OCI-LY7 (cell line): ENCODE data around the gene CTNNA2. TPM values are rescaled to one million over a fixed set of nuclear protein-coding genes. Genes with fewer than 3 reads are reported as not detected.

Experiments
- BruUV-seq: library from RNA; stranded (reverse); fragments of 400-500 nt; replicated peaks from 2 replicates; lab custom pipeline; 2021; lab: Mats Ljungman, UMichigan
- CTCF ChIA-PET: fragments of 300-600 bp; sonication (Branson Sonifier 250); formaldehyde crosslinking; loops from one replicate; lab custom pipeline; 2022; ENCODE audit warnings: antibody characterized with exemption; ENCODE audit not compliant: unreplicated experiment; lab: Charles Lee
- POLR2A ChIA-PET: fragments of 300-600 bp; sonication (Branson Sonifier 250); formaldehyde crosslinking; loops from one replicate; lab custom pipeline; 2022; ENCODE audit warnings: antibody characterized with exemption; lab: Charles Lee
- DNase-seq: peaks from one replicate; pipeline ENCODE4 v3.0.0-alpha.2; 2015; ENCODE audit warnings: low spot score
- H2AFZ ChIP-seq: fragments of 200-600 bp; sonication (generic), shearing (Covaris generic); 2 replicates; pipeline ENCODE4 v1.6.1; 2014; ENCODE audit warnings: mild to moderate bottlenecking, antibody characterized with exemption, low read length, moderate library complexity
- H3K27ac ChIP-seq: fragments of 200-600 bp; sonication (generic); 2 replicates; pipeline ENCODE4 v1.5.1; 2014; ENCODE audit warnings: mixed run types, low read depth, mild to moderate bottlenecking, moderate library complexity, low read length, inconsistent platforms; ENCODE audit not compliant: poor library complexity, severe bottlenecking
- H3K36me3 ChIP-seq: fragments of 200-600 bp; sonication (generic); 2 replicates; pipeline ENCODE4 v1.6.1; 2014; ENCODE audit warnings: mild to moderate bottlenecking, antibody characterized with exemption, low read length, moderate library complexity, mixed read lengths; ENCODE audit not compliant: insufficient read depth
- H3K4me1 ChIP-seq: fragments of 200-600 bp; sonication (generic); 2 replicates; pipeline ENCODE4 v1.5.1; 2014; ENCODE audit warnings: mild to moderate bottlenecking, low read length; ENCODE audit not compliant: insufficient read depth, poor library complexity, severe bottlenecking
- H3K4me2 ChIP-seq: fragments of 200-600 bp; sonication (generic); 2 replicates; pipeline ENCODE4 v1.6.1; 2014; ENCODE audit warnings: mild to moderate bottlenecking, low read length
- H3K4me3 ChIP-seq: fragments of 200-600 bp; sonication (generic); 2 replicates; pipeline ENCODE4 v1.5.1; 2014; ENCODE audit warnings: mild to moderate bottlenecking, low read depth, low read length; ENCODE audit not compliant: poor library complexity, severe bottlenecking
- H3K79me2 ChIP-seq: fragments of 200-600 bp; sonication (generic); 2 replicates; pipeline ENCODE4 v1.6.1; 2016; ENCODE audit warnings: low read depth, mild to moderate bottlenecking, low read length, moderate library complexity, mixed read lengths; ENCODE audit not compliant: insufficient read depth
- H3K9me2 ChIP-seq: fragments of 200-600 bp; sonication (generic); 2 replicates; pipeline ENCODE4 v1.6.1; 2016; ENCODE audit warnings: mild to moderate bottlenecking, low read length, mixed read lengths; ENCODE audit not compliant: insufficient read depth
- H3K9me3 ChIP-seq: fragments of 200-600 bp; sonication (generic); 2 replicates; pipeline ENCODE4 v1.6.1; 2014; ENCODE audit warnings: mild to moderate bottlenecking, mixed run types, low read length, mixed read lengths
- H4K20me1 ChIP-seq: fragments of 200-600 bp; sonication (generic); 2 replicates; pipeline ENCODE4 v1.6.1; 2014; ENCODE audit warnings: mild to moderate bottlenecking, antibody characterized with exemption, low read length, moderate library complexity, mixed read lengths; ENCODE audit not compliant: insufficient read depth
- EZH2phosphoT487 ChIP-seq: fragments of 200-600 bp; sonication (generic); IDR thresholded peaks from 2 replicates; pipeline ENCODE4 v1.6.1; 2018; ENCODE audit warnings: low read depth, borderline replicate concordance, mild to moderate bottlenecking, mixed run types, antibody characterized with exemption, low read length, moderate library complexity, mixed read lengths
- intact Hi-C: fragments of 100-400 bp; cut with micrococcal nuclease; formaldehyde crosslinking; loops from one replicate; pipeline ENCODE4 v1.10.0; 2022; ENCODE audit not compliant: unreplicated experiment
- total RNA-seq, 2 experiments: library from RNA; depleted of rRNA in 1 of 2; stranded (reverse); fragments of >200 nt in 1 of 2; shearing (Covaris generic) in 1 of 2; gene quantifications; 2 replicates each; pipeline ENCODE4 v1.2.3, GENCODE V29; 2014 to 2022
- TF ChIP-seq, protein P1 (sequence below): fragments of 200-600 bp; sonication (generic); conservative IDR thresholded peaks from 2 replicates; pipeline ENCODE4 v1.5.1; 2014; ENCODE audit warnings: mild to moderate bottlenecking, antibody characterized with exemption, low read length, moderate library complexity, mixed read lengths

The CTNNA2 gene
- total RNA-seq, 2 experiments from 2014 or later: 0.19 to 2.7 TPM

DNA sequence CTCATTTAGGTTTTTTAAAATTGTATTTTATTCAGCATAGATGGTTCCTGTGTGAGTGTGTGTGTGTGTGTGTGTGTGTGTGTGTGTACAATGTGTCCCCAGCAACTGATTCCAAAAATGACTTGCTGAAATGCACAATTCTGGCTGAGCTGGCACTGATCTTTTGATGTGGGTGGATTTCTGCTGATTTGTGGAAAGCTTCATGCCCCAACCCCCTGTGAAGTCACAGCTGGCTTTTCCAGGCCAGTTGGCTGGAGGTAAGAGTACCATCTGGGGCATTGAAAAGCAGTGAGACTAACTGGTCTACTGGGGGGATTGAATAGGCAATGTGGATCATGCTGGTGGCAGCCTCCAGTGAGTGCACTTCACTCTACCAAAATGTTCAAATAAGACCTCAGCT, 604.5 kb downstream of the CTNNA2 start:
- CTCF ChIA-PET: no interaction called here
- no peak for TF ChIP-seq EZH2phosphoT487
- TF ChIP-seq, protein P1, sequence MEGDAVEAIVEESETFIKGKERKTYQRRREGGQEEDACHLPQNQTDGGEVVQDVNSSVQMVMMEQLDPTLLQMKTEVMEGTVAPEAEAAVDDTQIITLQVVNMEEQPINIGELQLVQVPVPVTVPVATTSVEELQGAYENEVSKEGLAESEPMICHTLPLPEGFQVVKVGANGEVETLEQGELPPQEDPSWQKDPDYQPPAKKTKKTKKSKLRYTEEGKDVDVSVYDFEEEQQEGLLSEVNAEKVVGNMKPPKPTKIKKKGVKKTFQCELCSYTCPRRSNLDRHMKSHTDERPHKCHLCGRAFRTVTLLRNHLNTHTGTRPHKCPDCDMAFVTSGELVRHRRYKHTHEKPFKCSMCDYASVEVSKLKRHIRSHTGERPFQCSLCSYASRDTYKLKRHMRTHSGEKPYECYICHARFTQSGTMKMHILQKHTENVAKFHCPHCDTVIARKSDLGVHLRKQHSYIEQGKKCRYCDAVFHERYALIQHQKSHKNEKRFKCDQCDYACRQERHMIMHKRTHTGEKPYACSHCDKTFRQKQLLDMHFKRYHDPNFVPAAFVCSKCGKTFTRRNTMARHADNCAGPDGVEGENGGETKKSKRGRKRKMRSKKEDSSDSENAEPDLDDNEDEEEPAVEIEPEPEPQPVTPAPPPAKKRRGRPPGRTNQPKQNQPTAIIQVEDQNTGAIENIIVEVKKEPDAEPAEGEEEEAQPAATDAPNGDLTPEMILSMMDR: no peak
- no peaks in the 10 kb centered on the region for H3K4me1 ChIP-seq
- DNase-seq: no peak
- no peaks in the 10 kb centered on the region for H3K36me3 ChIP-seq
- H2AFZ ChIP-seq: no peak overlapping the region
- no peak overlapping the region for H3K4me3 ChIP-seq
- no peaks in the 10 kb centered on the region for H3K9me3 ChIP-seq
- no peak overlapping the region for H3K4me2 ChIP-seq
- H3K79me2 ChIP-seq: no peaks in the 10 kb centered on the region
- no peaks in the 10 kb centered on the region for H3K9me2 ChIP-seq
- intact Hi-C loops: no loop called here
- no peak overlapping the region for H3K27ac ChIP-seq
- POLR2A ChIA-PET: interaction anchor here (0.7 kb wide), 1 partner anchor 27 kb away, joined by 4 read pairs; no protein-coding TSS in a partner anchor
- BruUV-seq: no TSS peak
- H4K20me1 ChIP-seq: no peaks in the 10 kb centered on the region

DNA sequence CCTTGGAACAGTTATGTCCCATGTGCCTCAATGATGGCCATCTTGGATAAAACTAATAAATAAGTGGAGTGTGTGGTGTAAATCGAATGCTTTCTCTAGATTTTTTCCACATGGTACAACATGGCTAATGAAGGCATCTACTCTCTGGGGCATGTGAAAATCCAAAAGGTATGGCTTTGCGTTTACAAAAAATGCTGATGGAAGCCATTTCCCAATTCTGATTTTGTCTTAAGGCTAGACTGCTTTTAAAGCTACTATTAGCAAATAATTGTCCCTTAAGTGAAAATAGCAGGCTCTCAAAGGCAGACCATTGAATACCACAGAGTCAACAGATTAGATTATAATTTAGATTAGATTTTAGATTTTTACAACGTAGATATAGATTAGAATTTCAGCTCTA, 608.0 kb downstream of the CTNNA2 start:
- no peak overlapping the region for H3K27ac ChIP-seq
- H3K9me3 ChIP-seq: no peaks in the 10 kb centered on the region
- CTCF ChIA-PET: no interaction called here
- H3K9me2 ChIP-seq: no peaks in the 10 kb centered on the region
- no peaks in the 10 kb centered on the region for H3K79me2 ChIP-seq
- TF ChIP-seq EZH2phosphoT487: no peak
- TF ChIP-seq, protein P1: no peak
- no peak overlapping the region for H3K4me3 ChIP-seq
- BruUV-seq: no TSS peak
- H2AFZ ChIP-seq: no peak overlapping the region
- H4K20me1 ChIP-seq: no peaks in the 10 kb centered on the region
- DNase-seq: no peak
- no peaks in the 10 kb centered on the region for H3K36me3 ChIP-seq
- no peak overlapping the region for H3K4me2 ChIP-seq
- H3K4me1 ChIP-seq: no peaks in the 10 kb centered on the region
- POLR2A ChIA-PET: no interaction called here
- intact Hi-C loops: no loop called here

- Histone ChIP-seq H3K36me3 (no peaks in the 10 kb centered on the region), H3K9me3 (no peaks in the 10 kb centered on the region), H3K4me2 (no peak overlapping the region), H4K20me1 (no peaks in the 10 kb centered on the region), H3K4me1 (no peaks in the 10 kb centered on the region), H3K9me2 (no peaks in the 10 kb centered on the region), H3K4me3 (no peak overlapping the region), H2AFZ (no peak overlapping the region), H3K27ac (no peak overlapping the region), H3K79me2 (no peaks in the 10 kb centered on the region)
- intact Hi-C loops: no loop called here
- TF ChIP-seq, protein P1: no peak
- no peak for TF ChIP-seq EZH2phosphoT487
- ChIA-PET CTCF (no interaction called here), POLR2A (interaction anchor here (0.8 kb wide), 1 partner anchor 9 kb away, joined by 6 read pairs; no protein-coding TSS in a partner anchor)
- BruUV-seq: no TSS peak
- no peak for DNase-seq
Observed at GRCh38 chr2:80122675-80123074, 609.8 kb downstream of the CTNNA2 start.
